Astrocyte (in vitro differentiated cells and primary cell): ENCODE data around the gene CRYAA. TPM values are rescaled to one million over a fixed set of nuclear protein-coding genes. Genes with fewer than 3 reads are reported as not detected.
"Not testable (repeated sequence)": the region's sequence is repeated elsewhere in the genome, so short reads cannot be mapped to it uniquely, and the experiment has no call there.

ENCODE experiments used
- DNase-seq: peaks from one replicate; pipeline ENCODE4 v3.0.0-alpha.2; 2010; ENCODE audit warnings: low read depth
- FAIRE-seq: peaks from 2 replicates; lab custom pipeline; 2011; peaks lifted over from hg19 to GRCh38; lab: Jason Lieb, UNC
- H2AFZ ChIP-seq: 2 replicates; pipeline ENCODE4 v1.6.0; 2012; ENCODE audit warnings: low read depth, low read length, inconsistent platforms
- H3K27ac ChIP-seq: 2 replicates; pipeline ENCODE4 v1.5.1; 2011; ENCODE audit warnings: low read depth, low read length, inconsistent platforms
- H3K27me3 ChIP-seq: 2 replicates; pipeline ENCODE4 v1.6.0; 2011; ENCODE audit warnings: low read length, inconsistent platforms; ENCODE audit not compliant: insufficient read depth
- H3K36me3 ChIP-seq: 2 replicates; pipeline ENCODE4 v1.5.1; 2011; ENCODE audit warnings: low read length, inconsistent platforms; ENCODE audit not compliant: insufficient read depth
- H3K4me1 ChIP-seq: 2 replicates; pipeline ENCODE4 v1.5.1; 2011; ENCODE audit warnings: low read length, inconsistent platforms; ENCODE audit not compliant: insufficient read depth
- H3K4me2 ChIP-seq: 2 replicates; pipeline ENCODE4 v1.6.0; 2012; ENCODE audit warnings: low read length, inconsistent platforms
- H3K4me3 ChIP-seq: 2 replicates; pipeline ENCODE4 v1.5.1; 2011; ENCODE audit warnings: low read depth, mild to moderate bottlenecking, low read length, inconsistent platforms; ENCODE audit not compliant: insufficient read depth
- H3K79me2 ChIP-seq: 2 replicates; pipeline ENCODE4 v1.6.0; 2012; ENCODE audit warnings: mild to moderate bottlenecking, low read length, inconsistent platforms; ENCODE audit not compliant: insufficient read depth
- H3K9ac ChIP-seq: 2 replicates; pipeline ENCODE4 v1.6.0; 2012; ENCODE audit warnings: mild to moderate bottlenecking, low read length, inconsistent platforms
- H3K9me3 ChIP-seq: 2 replicates; pipeline ENCODE4 v1.5.1; 2012; ENCODE audit warnings: low read depth, mild to moderate bottlenecking, low read length, inconsistent platforms; ENCODE audit not compliant: insufficient read depth
- H4K20me1 ChIP-seq: 2 replicates; pipeline ENCODE4 v1.6.0; 2012; ENCODE audit warnings: low read length, inconsistent platforms; ENCODE audit not compliant: insufficient read depth
- H3K27ac Mint-ChIP-seq: one replicate; pipeline ENCODE4 v1.8.0; 2021; ENCODE audit warnings: mild to moderate bottlenecking, mixed read lengths; ENCODE audit not compliant: unreplicated experiment
- H3K27me3 Mint-ChIP-seq: one replicate; pipeline ENCODE4 v1.8.0; 2021; ENCODE audit warnings: low read depth, mixed read lengths; ENCODE audit not compliant: unreplicated experiment
- H3K36me3 Mint-ChIP-seq: one replicate; pipeline ENCODE4 v1.8.0; 2021; ENCODE audit warnings: low read depth, mixed read lengths; ENCODE audit not compliant: unreplicated experiment
- H3K4me1 Mint-ChIP-seq: one replicate; pipeline ENCODE4 v1.8.0; 2021; ENCODE audit warnings: low read depth, mixed read lengths; ENCODE audit not compliant: unreplicated experiment
- H3K4me3 Mint-ChIP-seq: one replicate; pipeline ENCODE4 v1.8.0; 2021; ENCODE audit warnings: mild to moderate bottlenecking, moderate library complexity, mixed read lengths; ENCODE audit not compliant: unreplicated experiment
- H3K9me3 Mint-ChIP-seq: one replicate; pipeline ENCODE4 v1.8.0; 2021; ENCODE audit warnings: mild to moderate bottlenecking, mixed read lengths; ENCODE audit not compliant: unreplicated experiment
- total RNA-seq: library from RNA; stranded (reverse); gene quantifications from 2 replicates; pipeline ENCODE4 v1.2.1, GENCODE V29; 2021

The CRYAA gene
- total RNA-seq, 1 donor from 2014 or later: not detected

GRCh38 chr21:43147999-43148398, 20.8 kb upstream of the CRYAA start:
- H3K36me3 ChIP-seq, H4K20me1 ChIP-seq, H3K4me1 ChIP-seq, H3K27ac ChIP-seq, H3K79me2 ChIP-seq, H3K9me3 Mint-ChIP-seq, DNase-seq, H3K4me3 Mint-ChIP-seq, H2AFZ ChIP-seq, H3K9me3 ChIP-seq, H3K36me3 Mint-ChIP-seq, H3K27me3 Mint-ChIP-seq, H3K4me2 ChIP-seq, FAIRE-seq, H3K4me1 Mint-ChIP-seq, H3K27me3 ChIP-seq, H3K4me3 ChIP-seq, H3K9ac ChIP-seq, H3K27ac Mint-ChIP-seq: not testable (repeated sequence)

- not testable (repeated sequence) for H3K4me1 Mint-ChIP-seq, H2AFZ ChIP-seq, H3K36me3 Mint-ChIP-seq, H3K27ac ChIP-seq, H3K4me2 ChIP-seq, DNase-seq, H3K9ac ChIP-seq, H3K9me3 Mint-ChIP-seq, FAIRE-seq, H3K9me3 ChIP-seq, H3K36me3 ChIP-seq, H3K79me2 ChIP-seq, H4K20me1 ChIP-seq, H3K4me3 Mint-ChIP-seq, H3K27me3 Mint-ChIP-seq, H3K4me3 ChIP-seq, H3K27ac Mint-ChIP-seq, H3K27me3 ChIP-seq, H3K4me1 ChIP-seq
Observed at GRCh38 chr21:43149344-43149743, 19.5 kb upstream of the CRYAA start.

- not testable (repeated sequence) for H3K4me1 Mint-ChIP-seq, H3K4me2 ChIP-seq, H3K9me3 ChIP-seq, H3K27me3 ChIP-seq, H3K27me3 Mint-ChIP-seq, H3K4me3 Mint-ChIP-seq, H3K9me3 Mint-ChIP-seq, H3K36me3 ChIP-seq, H3K27ac Mint-ChIP-seq, H3K4me1 ChIP-seq, H2AFZ ChIP-seq, H3K36me3 Mint-ChIP-seq, FAIRE-seq, H3K4me3 ChIP-seq, H3K9ac ChIP-seq, H4K20me1 ChIP-seq, H3K79me2 ChIP-seq, DNase-seq, H3K27ac ChIP-seq
Observed at GRCh38 chr21:43153601-43154000, 15.2 kb upstream of the CRYAA start.

- not testable (repeated sequence) for DNase-seq, H3K4me3 ChIP-seq, H3K4me1 ChIP-seq, H3K4me2 ChIP-seq, H3K9ac ChIP-seq, H3K9me3 ChIP-seq, H3K79me2 ChIP-seq, H3K36me3 ChIP-seq, H3K27ac Mint-ChIP-seq, H2AFZ ChIP-seq, H3K27ac ChIP-seq, H3K4me3 Mint-ChIP-seq, H3K9me3 Mint-ChIP-seq, H3K4me1 Mint-ChIP-seq, H3K27me3 Mint-ChIP-seq, H4K20me1 ChIP-seq, H3K36me3 Mint-ChIP-seq, H3K27me3 ChIP-seq
- peak; percentile 50 for FAIRE-seq
Observed at GRCh38 chr21:43159279-43160175, 9.3 kb upstream of the CRYAA start.

- H3K27ac ChIP-seq, FAIRE-seq, H3K4me2 ChIP-seq, DNase-seq, H3K27ac Mint-ChIP-seq, H3K79me2 ChIP-seq, H3K4me3 Mint-ChIP-seq, H4K20me1 ChIP-seq, H3K9me3 ChIP-seq, H2AFZ ChIP-seq, H3K4me3 ChIP-seq, H3K36me3 Mint-ChIP-seq, H3K27me3 Mint-ChIP-seq, H3K36me3 ChIP-seq, H3K9ac ChIP-seq, H3K4me1 ChIP-seq, H3K9me3 Mint-ChIP-seq, H3K4me1 Mint-ChIP-seq, H3K27me3 ChIP-seq: not testable (repeated sequence)
Observed at GRCh38 chr21:43161826-43162707, 6.7 kb upstream of the CRYAA start.
